Measurements from ENCODE around the gene ARL5B. TPM values are rescaled to one million over a fixed set of nuclear protein-coding genes. Genes with fewer than 3 reads are reported as not detected.
"Not testable (repeated sequence)": the region's sequence is repeated elsewhere in the genome, so short reads cannot be mapped to it uniquely, and the experiment has no call there.

ARL5B gene
- total RNA-seq, 1 donor from 2014 or later: 16.7 TPM

GRCh38 chr10:18632500-18632899 lies 26.7 kb upstream of the ARL5B start:
- H3K4me3 ChIP-seq (ENCODE audit: low read length in 3 of 3); H3K9ac ChIP-seq (ENCODE audit: low read depth in 1 of 3, low read length in 3 of 3); H3K4me1 ChIP-seq (ENCODE audit: control insufficient read depth in 3 of 3, insufficient read depth in 3 of 3, low read length in 3 of 3); H3K27me3 ChIP-seq (ENCODE audit: control insufficient read depth in 3 of 3, insufficient read depth in 3 of 3, low read length in 3 of 3); H3K27ac ChIP-seq (ENCODE audit: low read depth, low read length); H3K9me3 ChIP-seq (ENCODE audit: control insufficient read depth in 3 of 3, low read length in 3 of 3); H3K36me3 ChIP-seq (ENCODE audit: control insufficient read depth in 3 of 3, insufficient read depth in 3 of 3, low read length in 3 of 3): not testable (repeated sequence)

- Histone ChIP-seq H3K27ac (ENCODE audit: low read depth, low read length) (no peak overlapping the region), H3K4me1 (ENCODE audit: control insufficient read depth in 3 of 3, insufficient read depth in 3 of 3, low read length in 3 of 3) (no peaks in the 10 kb centered on the region), H3K27me3 (ENCODE audit: control insufficient read depth in 3 of 3, insufficient read depth in 3 of 3, low read length in 3 of 3) (no peaks in the 10 kb centered on the region), H3K9me3 (ENCODE audit: control insufficient read depth in 3 of 3, low read length in 3 of 3) (no peaks in the 10 kb centered on the region), H3K36me3 (ENCODE audit: control insufficient read depth in 3 of 3, insufficient read depth in 3 of 3, low read length in 3 of 3) (no peaks in the 10 kb centered on the region), H3K4me3 (ENCODE audit: low read length in 3 of 3) (no peak overlapping the region), H3K9ac (ENCODE audit: low read depth in 1 of 3, low read length in 3 of 3) (no peak overlapping the region)
These were observed 23.2 kb upstream of the ARL5B start for GRCh38 chr10:18635995-18636394.

GRCh38 chr10:18637400-18637799 lies 21.8 kb upstream of the ARL5B start:
- not testable (repeated sequence) for H3K4me1 ChIP-seq (ENCODE audit: control insufficient read depth in 3 of 3, insufficient read depth in 3 of 3, low read length in 3 of 3); H3K27ac ChIP-seq (ENCODE audit: low read depth, low read length); H3K36me3 ChIP-seq (ENCODE audit: control insufficient read depth in 3 of 3, insufficient read depth in 3 of 3, low read length in 3 of 3); H3K9ac ChIP-seq (ENCODE audit: low read depth in 1 of 3, low read length in 3 of 3); H3K4me3 ChIP-seq (ENCODE audit: low read length in 3 of 3); H3K9me3 ChIP-seq (ENCODE audit: control insufficient read depth in 3 of 3, low read length in 3 of 3); H3K27me3 ChIP-seq (ENCODE audit: control insufficient read depth in 3 of 3, insufficient read depth in 3 of 3, low read length in 3 of 3)

- not testable (repeated sequence) for H3K36me3 ChIP-seq (ENCODE audit: control insufficient read depth in 3 of 3, insufficient read depth in 3 of 3, low read length in 3 of 3); H3K27me3 ChIP-seq (ENCODE audit: control insufficient read depth in 3 of 3, insufficient read depth in 3 of 3, low read length in 3 of 3); H3K4me3 ChIP-seq (ENCODE audit: low read length in 3 of 3); H3K9ac ChIP-seq (ENCODE audit: low read depth in 1 of 3, low read length in 3 of 3); H3K27ac ChIP-seq (ENCODE audit: low read depth, low read length); H3K9me3 ChIP-seq (ENCODE audit: control insufficient read depth in 3 of 3, low read length in 3 of 3); H3K4me1 ChIP-seq (ENCODE audit: control insufficient read depth in 3 of 3, insufficient read depth in 3 of 3, low read length in 3 of 3)
These were observed 19.5 kb upstream of the ARL5B start for GRCh38 chr10:18639719-18640118.

GRCh38 chr10:18647151-18647550 lies 12.1 kb upstream of the ARL5B start:
- Histone ChIP-seq H3K4me3 (ENCODE audit: low read length in 3 of 3) (no peak overlapping the region), H3K36me3 (ENCODE audit: control insufficient read depth in 3 of 3, insufficient read depth in 3 of 3, low read length in 3 of 3) (peaks cover 0 to 5% (median 0%) of the 10 kb centered on the region in 3 donors), H3K9me3 (ENCODE audit: control insufficient read depth in 3 of 3, low read length in 3 of 3) (no peaks in the 10 kb centered on the region), H3K27ac (ENCODE audit: low read depth, low read length) (no peak overlapping the region), H3K27me3 (ENCODE audit: control insufficient read depth in 3 of 3, insufficient read depth in 3 of 3, low read length in 3 of 3) (no peaks in the 10 kb centered on the region), H3K9ac (ENCODE audit: low read depth in 1 of 3, low read length in 3 of 3) (no peak overlapping the region), H3K4me1 (ENCODE audit: control insufficient read depth in 3 of 3, insufficient read depth in 3 of 3, low read length in 3 of 3) (peaks cover 8 to 14% (median 9%) of the 10 kb centered on the region in 3 donors)

- peaks cover 8 to 14% (median 9%) of the 10 kb centered on the region in 3 donors for H3K4me1 ChIP-seq (ENCODE audit: control insufficient read depth in 3 of 3, insufficient read depth in 3 of 3, low read length in 3 of 3)
These were observed 11.3 kb upstream of the ARL5B start for GRCh38 chr10:18647945-18648344.

GRCh38 chr10:18649364-18649959 lies 9.8 kb upstream of the ARL5B start:
- no peak overlapping the region for H3K27ac ChIP-seq (ENCODE audit: low read depth, low read length)
- H3K4me1 ChIP-seq (ENCODE audit: control insufficient read depth in 3 of 3, insufficient read depth in 3 of 3, low read length in 3 of 3): peaks cover 8 to 14% (median 9%) of the 10 kb centered on the region in 3 donors
- H3K4me3 ChIP-seq (ENCODE audit: low read length in 3 of 3): no peak overlapping the region
- H3K9ac ChIP-seq (ENCODE audit: low read depth in 1 of 3, low read length in 3 of 3): no peak overlapping the region
- H3K9me3 ChIP-seq (ENCODE audit: control insufficient read depth in 3 of 3, low read length in 3 of 3): no peaks in the 10 kb centered on the region
- H3K36me3 ChIP-seq (ENCODE audit: control insufficient read depth in 3 of 3, insufficient read depth in 3 of 3, low read length in 3 of 3): peaks cover 0 to 5% (median 3%) of the 10 kb centered on the region in 3 donors
- no peaks in the 10 kb centered on the region for H3K27me3 ChIP-seq (ENCODE audit: control insufficient read depth in 3 of 3, insufficient read depth in 3 of 3, low read length in 3 of 3)

More at GRCh38 chr10:18647945-18648344, 11.3 kb upstream of the ARL5B start:
- Histone ChIP-seq H3K9me3 (ENCODE audit: control insufficient read depth in 3 of 3, low read length in 3 of 3) (no peaks in the 10 kb centered on the region), H3K27ac (ENCODE audit: low read depth, low read length) (no peak overlapping the region), H3K36me3 (ENCODE audit: control insufficient read depth in 3 of 3, insufficient read depth in 3 of 3, low read length in 3 of 3) (peaks cover 0 to 5% (median 0%) of the 10 kb centered on the region in 3 donors), H3K4me3 (ENCODE audit: low read length in 3 of 3) (no peak overlapping the region), H3K9ac (ENCODE audit: low read depth in 1 of 3, low read length in 3 of 3) (no peak overlapping the region), H3K27me3 (ENCODE audit: control insufficient read depth in 3 of 3, insufficient read depth in 3 of 3, low read length in 3 of 3) (no peaks in the 10 kb centered on the region)

GRCh38 chr10:18650404-18650997 lies 8.7 kb upstream of the ARL5B start:
- H3K27me3 ChIP-seq (ENCODE audit: control insufficient read depth in 3 of 3, insufficient read depth in 3 of 3, low read length in 3 of 3): no peaks in the 10 kb centered on the region
- H3K9ac ChIP-seq (ENCODE audit: low read depth in 1 of 3, low read length in 3 of 3): peak overlapping the region; percentile 88 to 95 (median 91)
- peaks cover 0 to 5% (median 4%) of the 10 kb centered on the region in 3 donors for H3K36me3 ChIP-seq (ENCODE audit: control insufficient read depth in 3 of 3, insufficient read depth in 3 of 3, low read length in 3 of 3)
- H3K4me3 ChIP-seq (ENCODE audit: low read length in 3 of 3): peak overlapping the region; percentile 97 to 99 (median 97)
- H3K9me3 ChIP-seq (ENCODE audit: control insufficient read depth in 3 of 3, low read length in 3 of 3): no peaks in the 10 kb centered on the region
- H3K27ac ChIP-seq (ENCODE audit: low read depth, low read length): peak overlapping the region; percentile 93
- peaks cover 8 to 14% (median 9%) of the 10 kb centered on the region in 3 donors for H3K4me1 ChIP-seq (ENCODE audit: control insufficient read depth in 3 of 3, insufficient read depth in 3 of 3, low read length in 3 of 3)

- Histone ChIP-seq H3K4me3 (ENCODE audit: low read length in 3 of 3) (peak within 1 kb of the TSS; percentile 97 to 99 (median 97)), H3K27me3 (ENCODE audit: control insufficient read depth in 3 of 3, insufficient read depth in 3 of 3, low read length in 3 of 3) (no peaks in the 10 kb centered on the region), H3K9ac (ENCODE audit: low read depth in 1 of 3, low read length in 3 of 3) (peak within 1 kb of the TSS; percentile 88 to 95 (median 91)), H3K9me3 (ENCODE audit: control insufficient read depth in 3 of 3, low read length in 3 of 3) (no peaks in the 10 kb centered on the region), H3K36me3 (ENCODE audit: control insufficient read depth in 3 of 3, insufficient read depth in 3 of 3, low read length in 3 of 3) (peaks cover 0 to 4% (median 2%) of the 10 kb centered on the region in 3 donors), H3K27ac (ENCODE audit: low read depth, low read length) (peak within 1 kb of the TSS; percentile 93), H3K4me1 (ENCODE audit: control insufficient read depth in 3 of 3, insufficient read depth in 3 of 3, low read length in 3 of 3) (peaks cover 8 to 14% (median 9%) of the 10 kb centered on the region in 3 donors)
These were observed 7.8 kb upstream of the ARL5B start, which contains the start of gene NSUN6 for GRCh38 chr10:18651324-18652007. NSUN6 (minus strand) TSS chr10:18651587; CDS start chr10:18651203, 384 bp downstream.

- Histone ChIP-seq H3K9ac (ENCODE audit: low read depth in 1 of 3, low read length in 3 of 3) (no peak overlapping the region), H3K4me3 (ENCODE audit: low read length in 3 of 3) (no peak overlapping the region), H3K27me3 (ENCODE audit: control insufficient read depth in 3 of 3, insufficient read depth in 3 of 3, low read length in 3 of 3) (no peaks in the 10 kb centered on the region), H3K36me3 (ENCODE audit: control insufficient read depth in 3 of 3, insufficient read depth in 3 of 3, low read length in 3 of 3) (peaks cover 0 to 4% (median 0%) of the 10 kb centered on the region in 3 donors), H3K9me3 (ENCODE audit: control insufficient read depth in 3 of 3, low read length in 3 of 3) (no peaks in the 10 kb centered on the region), H3K27ac (ENCODE audit: low read depth, low read length) (no peak overlapping the region), H3K4me1 (ENCODE audit: control insufficient read depth in 3 of 3, insufficient read depth in 3 of 3, low read length in 3 of 3) (peaks cover 9 to 14% (median 13%) of the 10 kb centered on the region in 3 donors)
These were observed 6.1 kb upstream of the ARL5B start for GRCh38 chr10:18653112-18653511.

Measured in skeletal muscle tissue (tissue), 4 donors.